ENCODE results near the gene TMEM132E. TPM values are rescaled to one million over a fixed set of nuclear protein-coding genes. Genes with fewer than 3 reads are reported as not detected.

The TMEM132E gene
- total RNA-seq, 3 donors from 2014 or later (not counting 1 experiment from before 2014, with no cell fraction given) = 0.05 to 0.08 TPM; not detected in 1

DNA sequence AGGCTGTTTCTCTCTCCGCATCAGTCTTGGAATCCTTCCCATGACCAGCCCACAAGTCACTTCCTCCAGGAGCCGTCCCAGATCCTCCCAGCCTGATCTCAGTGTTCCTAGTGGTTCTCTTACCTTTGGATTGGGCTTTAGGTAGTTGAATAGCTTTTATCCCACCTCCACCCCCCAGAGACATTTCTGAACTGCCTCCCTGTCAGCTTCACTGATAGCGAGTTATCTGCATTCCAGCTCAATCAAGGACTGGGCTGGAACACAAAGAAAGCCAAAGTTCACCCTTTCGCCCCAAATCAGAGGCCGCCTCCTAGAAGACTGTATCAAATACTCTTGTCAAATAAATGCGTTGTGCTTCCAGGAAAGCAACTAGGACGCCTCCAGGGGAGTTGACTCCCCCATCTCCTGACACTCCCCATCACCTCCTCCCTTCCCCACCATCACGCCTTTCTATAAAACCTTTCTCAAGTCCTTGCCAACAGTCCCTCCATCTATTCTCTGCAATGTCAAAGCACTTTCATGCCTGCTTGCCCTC, 72.7 kb downstream of the TMEM132E start:
- 86% methylated on average over 7 of the region's 8 CpGs for WGBS (ENCODE audit: insufficient coverage)
- H3K27me3 Mint-ChIP-seq (ENCODE audit: low read depth in 2 of 2) = peaks cover 21 to 24% of the 10 kb centered on the region in 2 donors
- intact Hi-C loops (cut with micrococcal nuclease) = no loop called here
- no peaks in the 10 kb centered on the region for H3K36me3 ChIP-seq (ENCODE audit: control insufficient read depth, insufficient read depth, low read length)
- H3K4me3 Mint-ChIP-seq = no peak overlapping the region
- DNase-seq (no peak), ATAC-seq (no peak)
- no peak overlapping the region for H3K27ac ChIP-seq (ENCODE audit: low read length)
- no peak overlapping the region for H3K27ac Mint-ChIP-seq
- H3K36me3 Mint-ChIP-seq = no peaks in the 10 kb centered on the region
- H3K4me3 ChIP-seq (ENCODE audit: low read length) = no peak overlapping the region
- H3K4me1 Mint-ChIP-seq = no peaks in the 10 kb centered on the region
- no peaks in the 10 kb centered on the region for H3K9me3 Mint-ChIP-seq
- no peaks in the 10 kb centered on the region for H3K4me1 ChIP-seq (ENCODE audit: control insufficient read depth, insufficient read depth, low read length)
- H3K9me3 ChIP-seq (ENCODE audit: control insufficient read depth, insufficient read depth, low read length) = no peaks in the 10 kb centered on the region
- TF ChIP-seq, protein P1, sequence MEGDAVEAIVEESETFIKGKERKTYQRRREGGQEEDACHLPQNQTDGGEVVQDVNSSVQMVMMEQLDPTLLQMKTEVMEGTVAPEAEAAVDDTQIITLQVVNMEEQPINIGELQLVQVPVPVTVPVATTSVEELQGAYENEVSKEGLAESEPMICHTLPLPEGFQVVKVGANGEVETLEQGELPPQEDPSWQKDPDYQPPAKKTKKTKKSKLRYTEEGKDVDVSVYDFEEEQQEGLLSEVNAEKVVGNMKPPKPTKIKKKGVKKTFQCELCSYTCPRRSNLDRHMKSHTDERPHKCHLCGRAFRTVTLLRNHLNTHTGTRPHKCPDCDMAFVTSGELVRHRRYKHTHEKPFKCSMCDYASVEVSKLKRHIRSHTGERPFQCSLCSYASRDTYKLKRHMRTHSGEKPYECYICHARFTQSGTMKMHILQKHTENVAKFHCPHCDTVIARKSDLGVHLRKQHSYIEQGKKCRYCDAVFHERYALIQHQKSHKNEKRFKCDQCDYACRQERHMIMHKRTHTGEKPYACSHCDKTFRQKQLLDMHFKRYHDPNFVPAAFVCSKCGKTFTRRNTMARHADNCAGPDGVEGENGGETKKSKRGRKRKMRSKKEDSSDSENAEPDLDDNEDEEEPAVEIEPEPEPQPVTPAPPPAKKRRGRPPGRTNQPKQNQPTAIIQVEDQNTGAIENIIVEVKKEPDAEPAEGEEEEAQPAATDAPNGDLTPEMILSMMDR (IDR thresholded peaks at IDR 0.05) = no peak
- H3K27me3 ChIP-seq (ENCODE audit: control insufficient read depth, insufficient read depth, low read length) = no peaks in the 10 kb centered on the region

DNA sequence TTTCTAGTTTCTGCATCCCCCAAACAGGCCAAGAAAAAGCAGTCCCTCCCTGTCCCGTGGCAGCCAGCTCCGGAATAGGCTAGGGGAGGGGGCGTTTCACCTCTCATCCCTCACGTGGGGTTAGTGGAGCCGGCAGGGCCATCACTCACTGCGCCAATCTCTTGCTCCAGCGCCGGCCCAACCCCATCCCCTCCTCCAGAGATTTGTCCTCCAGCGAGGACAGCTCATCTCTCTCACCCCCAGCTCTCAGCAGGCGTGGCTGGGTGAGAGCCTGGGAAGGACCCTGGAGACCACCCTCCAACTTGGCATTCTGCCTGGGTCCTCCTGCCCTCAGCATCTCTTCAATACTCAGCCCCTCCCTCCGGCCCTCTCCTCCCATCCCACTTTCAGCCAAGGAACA, 74.1 kb downstream of the TMEM132E start:
- Mint-ChIP-seq H3K36me3 (no peaks in the 10 kb centered on the region), H3K4me1 (no peaks in the 10 kb centered on the region), H3K9me3 (no peaks in the 10 kb centered on the region), H3K4me3 (no peak overlapping the region), H3K27me3 (ENCODE audit: low read depth in 2 of 2) (peaks cover 24 to 26% of the 10 kb centered on the region in 2 donors), H3K27ac (no peak overlapping the region)
- ATAC-seq = no peak
- no peaks in the 10 kb centered on the region for H3K36me3 ChIP-seq (ENCODE audit: control insufficient read depth, insufficient read depth, low read length)
- H3K27me3 ChIP-seq (ENCODE audit: control insufficient read depth, insufficient read depth, low read length) = no peaks in the 10 kb centered on the region
- TF ChIP-seq, protein P1 (IDR thresholded peaks at IDR 0.05) = no peak
- 64% methylated on average over 11 of the region's 11 CpGs for WGBS (ENCODE audit: insufficient coverage)
- no peaks in the 10 kb centered on the region for H3K9me3 ChIP-seq (ENCODE audit: control insufficient read depth, insufficient read depth, low read length)
- no peak overlapping the region for H3K4me3 ChIP-seq (ENCODE audit: low read length)
- no peaks in the 10 kb centered on the region for H3K4me1 ChIP-seq (ENCODE audit: control insufficient read depth, insufficient read depth, low read length)
- intact Hi-C loops (cut with micrococcal nuclease) = no loop called here
- no peak overlapping the region for H3K27ac ChIP-seq (ENCODE audit: low read length)
- DNase-seq = no peak

DNA sequence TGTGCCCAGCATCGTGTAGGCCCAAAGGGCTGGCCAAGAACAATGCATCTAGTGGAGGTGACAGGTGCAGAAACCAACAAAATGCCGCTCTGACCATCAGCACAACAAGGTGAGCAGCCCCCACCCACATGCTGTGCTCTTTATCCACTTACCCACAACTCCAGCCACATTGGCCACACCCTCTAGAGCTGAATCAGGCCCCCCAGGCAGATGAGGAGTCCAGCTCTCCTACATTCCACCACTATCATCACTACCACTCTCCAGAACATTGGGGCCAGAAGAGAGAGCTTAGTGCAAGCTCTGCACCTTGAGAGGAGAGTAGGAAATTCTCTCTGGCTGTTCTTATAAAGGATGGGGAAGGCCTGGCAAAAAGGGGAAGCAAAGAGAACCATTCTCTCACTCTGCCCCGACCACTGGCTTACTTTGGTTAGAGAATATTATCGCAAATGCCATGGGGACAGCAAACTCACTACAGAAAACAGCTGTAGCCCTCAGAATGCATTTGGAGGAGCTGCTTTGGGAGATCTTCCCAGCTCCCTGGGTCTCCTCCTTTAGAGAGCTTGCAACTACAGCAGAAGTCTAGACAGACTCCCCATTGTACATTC, 75.0 kb downstream of the TMEM132E start:
- ATAC-seq (no peak), DNase-seq (no peak)
- no peak overlapping the region for H3K27ac ChIP-seq (ENCODE audit: low read length)
- no peaks in the 10 kb centered on the region for H3K4me1 ChIP-seq (ENCODE audit: control insufficient read depth, insufficient read depth, low read length)
- no peak overlapping the region for H3K27ac Mint-ChIP-seq
- H3K4me3 Mint-ChIP-seq = no peak overlapping the region
- intact Hi-C loops (cut with micrococcal nuclease) = no loop called here
- no peaks in the 10 kb centered on the region for H3K4me1 Mint-ChIP-seq
- H3K4me3 ChIP-seq (ENCODE audit: low read length) = no peak overlapping the region
- H3K27me3 Mint-ChIP-seq (ENCODE audit: low read depth in 2 of 2) = peaks cover 26% of the 10 kb centered on the region in 2 donors
- no peaks in the 10 kb centered on the region for H3K9me3 Mint-ChIP-seq
- no peaks in the 10 kb centered on the region for H3K36me3 ChIP-seq (ENCODE audit: control insufficient read depth, insufficient read depth, low read length)
- TF ChIP-seq, protein P1 (IDR thresholded peaks at IDR 0.05) = no peak
- 49% methylated on average over 4 of the region's 4 CpGs for WGBS (ENCODE audit: insufficient coverage)
- no peaks in the 10 kb centered on the region for H3K9me3 ChIP-seq (ENCODE audit: control insufficient read depth, insufficient read depth, low read length)
- no peaks in the 10 kb centered on the region for H3K27me3 ChIP-seq (ENCODE audit: control insufficient read depth, insufficient read depth, low read length)
- H3K36me3 Mint-ChIP-seq = no peaks in the 10 kb centered on the region

DNA sequence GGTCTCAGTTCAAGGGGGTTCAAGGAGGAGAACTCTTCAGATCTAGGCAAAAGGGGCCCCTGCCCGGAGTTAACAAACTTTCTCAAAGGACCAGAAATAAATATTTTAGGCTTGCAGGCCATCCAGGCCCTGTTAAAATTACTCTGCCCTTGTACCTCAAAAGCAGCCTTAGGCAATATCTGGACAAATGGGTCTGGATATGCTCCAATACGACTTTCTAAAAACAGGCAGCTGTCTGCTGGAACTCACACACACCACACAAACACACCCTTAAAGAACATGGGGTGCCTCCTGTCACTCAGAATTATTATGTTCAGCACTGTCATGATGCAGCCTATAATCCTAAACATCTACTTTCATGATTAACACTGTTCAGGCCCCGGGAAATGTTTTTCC, 75.5 kb downstream of the TMEM132E start:
- no peaks in the 10 kb centered on the region for H3K36me3 Mint-ChIP-seq
- Histone ChIP-seq H3K4me1 (ENCODE audit: control insufficient read depth, insufficient read depth, low read length) (no peaks in the 10 kb centered on the region), H3K27ac (ENCODE audit: low read length) (no peak overlapping the region), H3K4me3 (ENCODE audit: low read length) (no peak overlapping the region), H3K9me3 (ENCODE audit: control insufficient read depth, insufficient read depth, low read length) (no peaks in the 10 kb centered on the region), H3K27me3 (ENCODE audit: control insufficient read depth, insufficient read depth, low read length) (no peaks in the 10 kb centered on the region), H3K36me3 (ENCODE audit: control insufficient read depth, insufficient read depth, low read length) (no peaks in the 10 kb centered on the region)
- DNase-seq (no peak), ATAC-seq (no peak)
- WGBS (ENCODE audit: insufficient coverage) = 76% methylated on average over 3 of the region's 3 CpGs
- H3K4me1 Mint-ChIP-seq = no peaks in the 10 kb centered on the region
- no peak overlapping the region for H3K4me3 Mint-ChIP-seq
- H3K27me3 Mint-ChIP-seq (ENCODE audit: low read depth in 2 of 2) = peaks cover 26 to 31% of the 10 kb centered on the region in 2 donors
- TF ChIP-seq, protein P1 (IDR thresholded peaks at IDR 0.05) = no peak
- H3K9me3 Mint-ChIP-seq = no peaks in the 10 kb centered on the region
- no peak overlapping the region for H3K27ac Mint-ChIP-seq
- intact Hi-C loops (cut with micrococcal nuclease) = no loop called here
